HUES64 (cell line): ENCODE data around the gene ICE2.

Experiments used
- H3K27ac ChIP-seq: 2 replicates; pipeline ENCODE4 v1.7.0; 2013; ENCODE audit warnings: low read depth, low read length, inconsistent platforms
- H3K27me3 ChIP-seq: 2 replicates; pipeline ENCODE4 v1.6.1; 2013; ENCODE audit warnings: mild to moderate bottlenecking, low read length; ENCODE audit not compliant: insufficient read depth
- H3K36me3 ChIP-seq: 2 replicates; pipeline ENCODE4 v1.6.1; 2013; ENCODE audit warnings: mild to moderate bottlenecking, low read length; ENCODE audit not compliant: insufficient read depth
- H3K4me1 ChIP-seq: 2 replicates; pipeline ENCODE4 v1.6.1; 2013; ENCODE audit warnings: mild to moderate bottlenecking, low read length, moderate library complexity; ENCODE audit not compliant: insufficient read depth
- H3K4me3 ChIP-seq: 2 replicates; pipeline ENCODE4 v1.5.1; 2013; ENCODE audit warnings: mild to moderate bottlenecking, low read length, moderate library complexity
- H3K9ac ChIP-seq: 2 replicates; pipeline ENCODE4 v1.6.1; 2013; ENCODE audit warnings: mild to moderate bottlenecking, low read depth, low read length
- H3K9me3 ChIP-seq: 2 replicates; pipeline ENCODE4 v1.6.1; 2013; ENCODE audit warnings: low read depth, low read length; ENCODE audit not compliant: insufficient read depth
- WGBS: fragments of 150-250, 120-280 bp; methylation state at CpG from one replicate; pipeline ENCODE4 v1.1.7; 2013; ENCODE audit warnings: missing lambda C conversion rate; 5-methylcytosine and 5-hydroxymethylcytosine counted together

ICE2 gene

GRCh38 chr15:60486742-60487141, 7.8 kb upstream of the ICE2 start:
- H3K9ac ChIP-seq = no peak overlapping the region
- no peaks in the 10 kb centered on the region for H3K36me3 ChIP-seq
- H3K27me3 ChIP-seq = no peaks in the 10 kb centered on the region
- H3K4me3 ChIP-seq = no peak overlapping the region
- H3K27ac ChIP-seq = no peak overlapping the region
- WGBS = 97% methylated on average over 2 of the region's 2 CpGs
- H3K4me1 ChIP-seq = peaks cover 3% of the 10 kb centered on the region; the same call in 1 of the 2 replicates
- H3K9me3 ChIP-seq = no peaks in the 10 kb centered on the region

GRCh38 chr15:60485365-60486055, 6.6 kb upstream of the ICE2 start:
- WGBS = 79% methylated on average over 6 of the region's 6 CpGs
- H3K4me3 ChIP-seq = no peak overlapping the region
- H3K4me1 ChIP-seq = peaks cover 3% of the 10 kb centered on the region; the same call in 1 of the 2 replicates
- no peak overlapping the region for H3K9ac ChIP-seq
- no peaks in the 10 kb centered on the region for H3K36me3 ChIP-seq
- H3K27me3 ChIP-seq = no peaks in the 10 kb centered on the region
- H3K9me3 ChIP-seq = no peaks in the 10 kb centered on the region
- H3K27ac ChIP-seq = no peak overlapping the region

GRCh38 chr15:60483042-60483441, 4.1 kb upstream of the ICE2 start:
- H3K27ac ChIP-seq = no peak overlapping the region
- no peak overlapping the region for H3K9ac ChIP-seq
- H3K9me3 ChIP-seq = no peaks in the 10 kb centered on the region
- H3K4me3 ChIP-seq = no peak overlapping the region
- peaks cover 14% of the 10 kb centered on the region; the same call in 1 of the 2 replicates for H3K4me1 ChIP-seq
- H3K36me3 ChIP-seq = no peaks in the 10 kb centered on the region
- no peaks in the 10 kb centered on the region for H3K27me3 ChIP-seq
- WGBS = 94% methylated on average over 3 of the region's 3 CpGs

- Histone ChIP-seq H3K4me3 (no peak overlapping the region), H3K27ac (no peak overlapping the region), H3K4me1 (peaks cover 20% of the 10 kb centered on the region; the same call in 1 of the 2 replicates), H3K36me3 (peaks cover 11% of the 10 kb centered on the region), H3K27me3 (no peaks in the 10 kb centered on the region), H3K9me3 (no peaks in the 10 kb centered on the region), H3K9ac (no peak overlapping the region)
- WGBS = 87% methylated on average over 3 of the region's 3 CpGs
Observed at GRCh38 chr15:60480888-60481287, 1.9 kb upstream of the ICE2 start.

- WGBS = 84% methylated on average over 1 of the region's 1 CpG
- Histone ChIP-seq H3K4me3 (peak overlapping the region; percentile 94), H3K36me3 (peaks cover 18% of the 10 kb centered on the region), H3K9me3 (no peaks in the 10 kb centered on the region), H3K4me1 (peaks cover 17% of the 10 kb centered on the region; the same call in 1 of the 2 replicates), H3K27me3 (no peaks in the 10 kb centered on the region), H3K9ac (no peak overlapping the region), H3K27ac (no peak overlapping the region)
Observed at GRCh38 chr15:60480149-60480548, 1.2 kb upstream of the ICE2 start.

GRCh38 chr15:60479361-60480110, 594 bp upstream of the ICE2 start:
- Histone ChIP-seq H3K9ac (peak overlapping the region; percentile 97), H3K9me3 (no peaks in the 10 kb centered on the region), H3K4me3 (peak overlapping the region; percentile 94), H3K27me3 (no peaks in the 10 kb centered on the region), H3K4me1 (peaks cover 17% of the 10 kb centered on the region; the same call in 1 of the 2 replicates), H3K27ac (peak overlapping the region; percentile 92), H3K36me3 (peaks cover 24% of the 10 kb centered on the region)
- WGBS = 58% methylated on average over 10 of the region's 10 CpGs

GRCh38 chr15:60477916-60478565, 901 bp downstream of the ICE2 start:
- Histone ChIP-seq H3K27ac (peak overlapping the region; percentile 92), H3K36me3 (peaks cover 39% of the 10 kb centered on the region), H3K9ac (peak overlapping the region; percentile 97), H3K27me3 (no peaks in the 10 kb centered on the region), H3K4me3 (peak overlapping the region; percentile 94), H3K9me3 (no peaks in the 10 kb centered on the region), H3K4me1 (peaks cover 17% of the 10 kb centered on the region; the same call in 1 of the 2 replicates)
- WGBS = 13% methylated on average over 9 of the region's 9 CpGs

GRCh38 chr15:60477164-60477563, 1.8 kb downstream of the ICE2 start:
- H3K27me3 ChIP-seq = no peaks in the 10 kb centered on the region
- no peaks in the 10 kb centered on the region for H3K9me3 ChIP-seq
- no peak overlapping the region for H3K9ac ChIP-seq
- no CpG with 5 or more reads among the region's 1 CpG for WGBS
- H3K4me3 ChIP-seq = peak overlapping the region; percentile 94; the same call in 1 of the 2 replicates
- no peak overlapping the region for H3K27ac ChIP-seq
- H3K36me3 ChIP-seq = peaks cover 46% of the 10 kb centered on the region
- H3K4me1 ChIP-seq = peaks cover 17% of the 10 kb centered on the region; the same call in 1 of the 2 replicates

- H3K4me3 ChIP-seq = no peak overlapping the region
- WGBS = 95% methylated on average over 3 of the region's 3 CpGs
- H3K36me3 ChIP-seq = peaks cover 46% of the 10 kb centered on the region
- no peak overlapping the region for H3K27ac ChIP-seq
- H3K4me1 ChIP-seq = peaks cover 17% of the 10 kb centered on the region; the same call in 1 of the 2 replicates
- no peaks in the 10 kb centered on the region for H3K9me3 ChIP-seq
- no peak overlapping the region for H3K9ac ChIP-seq
- no peaks in the 10 kb centered on the region for H3K27me3 ChIP-seq
Observed at GRCh38 chr15:60476713-60477112, 2.2 kb downstream of the ICE2 start.

GRCh38 chr15:60473135-60473534, 5.8 kb downstream of the ICE2 start:
- Histone ChIP-seq H3K9me3 (no peaks in the 10 kb centered on the region), H3K9ac (no peak overlapping the region), H3K27me3 (no peaks in the 10 kb centered on the region), H3K36me3 (peaks cover 70% of the 10 kb centered on the region), H3K27ac (no peak overlapping the region), H3K4me1 (peaks cover 11% of the 10 kb centered on the region; the same call in 1 of the 2 replicates), H3K4me3 (no peak overlapping the region)
- 95% methylated on average over 3 of the region's 3 CpGs for WGBS

GRCh38 chr15:60471314-60471713, 7.6 kb downstream of the ICE2 start:
- no peak overlapping the region for H3K4me3 ChIP-seq
- peaks cover 4% of the 10 kb centered on the region; the same call in 1 of the 2 replicates for H3K4me1 ChIP-seq
- H3K36me3 ChIP-seq = peaks cover 77% of the 10 kb centered on the region
- no peak overlapping the region for H3K27ac ChIP-seq
- WGBS = 89% methylated on average over 3 of the region's 4 CpGs
- H3K9ac ChIP-seq = no peak overlapping the region
- H3K9me3 ChIP-seq = no peaks in the 10 kb centered on the region
- no peaks in the 10 kb centered on the region for H3K27me3 ChIP-seq
